D721Med (cell line): ENCODE measurements around the gene CRX.
"Not testable (repeated sequence)": the region's sequence is repeated elsewhere in the genome, so short reads cannot be mapped to it uniquely, and the experiment has no call there.

ENCODE experiments used
- DNase-seq: peaks from one replicate; pipeline ENCODE4 v3.0.0; 2011; ENCODE audit warnings: low spot score; ENCODE audit not compliant: insufficient read length
- FAIRE-seq: peaks from 2 replicates; lab custom pipeline; 2011; peaks lifted over from hg19 to GRCh38; lab: Jason Lieb, UNC
- CTCF ChIP-seq: IDR thresholded peaks from 2 replicates; pipeline ENCODE4 v1.5.1; 2012; ENCODE audit warnings: mild to moderate bottlenecking, control low read depth; ENCODE audit not compliant: insufficient read depth; ENCODE audit errors: missing control alignments

The CRX gene

DNA sequence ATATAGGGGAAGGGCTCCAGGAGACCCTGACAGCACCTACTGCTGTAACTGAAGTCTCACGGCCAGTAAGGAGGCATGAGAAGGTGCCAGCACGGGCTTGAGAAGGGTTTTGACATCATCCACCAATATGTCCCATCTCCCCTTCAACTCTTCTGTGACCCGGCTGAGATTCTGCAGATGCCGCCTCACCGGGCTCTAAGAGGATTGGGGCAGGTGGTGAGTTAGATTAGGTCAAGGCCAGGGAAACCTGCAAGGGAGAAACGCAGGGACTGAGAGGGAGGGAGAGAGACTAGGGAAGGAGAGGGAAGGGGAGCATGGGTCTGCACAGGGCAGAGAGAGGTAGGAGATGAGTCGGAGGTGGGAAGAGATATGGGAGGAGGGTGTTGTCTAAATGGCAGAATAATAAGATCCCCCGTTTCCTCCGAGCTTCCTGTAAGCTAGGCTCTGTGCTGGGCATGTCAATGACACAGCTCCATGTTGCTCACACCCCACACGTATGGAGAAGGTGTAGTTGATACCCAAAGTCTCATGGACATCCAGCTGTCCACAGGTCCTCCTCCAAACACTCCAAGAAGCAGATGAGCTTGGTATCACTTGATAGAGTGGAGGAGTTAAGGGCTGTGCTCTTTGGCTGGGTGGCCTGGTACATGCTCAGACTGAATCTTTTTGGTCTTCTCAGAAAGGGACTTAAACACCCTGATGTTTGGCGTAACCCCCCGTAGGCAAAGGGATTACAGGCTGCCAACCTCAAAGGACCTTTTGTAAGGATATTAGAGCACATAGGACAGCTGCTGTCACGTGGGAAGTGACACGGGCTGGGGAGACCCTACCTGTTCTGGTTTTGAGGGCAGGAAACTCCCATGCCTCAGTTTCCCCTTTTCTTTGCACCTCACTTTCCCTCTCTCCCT lies 23.5 kb upstream of the CRX start:
- DNase-seq (no peak), FAIRE-seq (peak; percentile 77)
- no peak for TF ChIP-seq CTCF

GRCh38 chr19:47798904-47799266 lies 22.9 kb upstream of the CRX start:
- peak; percentile 95 for FAIRE-seq
- no peak for TF ChIP-seq CTCF
- DNase-seq, result peak; percentile 55

- no peak for DNase-seq
- TF ChIP-seq CTCF, result no peak
- FAIRE-seq, result peak; percentile 48
Observed at GRCh38 chr19:47801270-47801669, 20.5 kb upstream of the CRX start.

DNA sequence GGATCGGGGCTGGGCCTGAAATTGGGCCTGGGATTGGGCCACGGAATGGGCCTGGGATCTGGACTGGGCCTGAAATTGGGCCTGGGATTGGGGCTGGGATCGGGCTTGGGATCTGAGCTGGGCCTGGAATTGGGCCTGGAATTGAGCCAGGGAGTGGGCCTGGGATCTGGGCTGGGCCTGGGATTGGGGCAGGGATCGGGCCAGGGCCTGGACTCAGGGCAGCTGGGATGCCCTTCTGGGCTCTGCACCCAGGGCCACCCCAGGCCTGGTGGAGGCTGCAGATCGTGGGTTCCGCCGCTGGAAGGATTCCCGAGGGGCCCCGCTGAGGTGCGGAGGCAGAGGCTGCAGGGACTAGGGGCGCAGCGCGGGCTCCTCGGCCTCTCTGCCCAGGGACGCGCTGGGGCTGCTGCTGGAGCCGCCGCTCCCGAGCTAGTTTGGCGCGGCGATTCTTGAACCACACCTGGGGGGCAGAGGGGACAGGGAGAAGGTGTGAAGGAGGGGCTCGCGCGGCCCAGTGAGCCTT lies 19.2 kb upstream of the CRX start:
- no peak for TF ChIP-seq CTCF
- DNase-seq, result no peak
- FAIRE-seq, result no peak

DNA sequence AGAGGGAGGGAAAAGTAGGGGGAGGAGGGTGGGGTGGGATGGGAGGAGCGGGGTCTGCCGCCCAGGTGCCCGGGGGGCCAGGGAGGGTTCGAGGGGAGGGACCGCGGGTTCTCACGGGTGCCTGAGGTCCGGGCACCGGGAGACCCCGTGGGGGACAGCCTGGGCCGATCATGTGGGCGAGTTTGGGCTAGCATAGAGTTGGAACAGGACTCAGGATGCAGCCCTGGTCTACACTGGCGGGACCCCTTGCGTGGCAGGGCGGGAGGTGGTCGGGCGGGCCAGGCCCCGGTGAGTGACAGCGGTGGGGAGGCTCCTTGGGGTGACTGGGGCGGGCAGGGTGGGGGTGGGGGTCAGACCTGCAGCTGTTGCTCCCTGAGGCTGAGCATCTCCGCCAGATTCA lies 18.6 kb upstream of the CRX start:
- not testable (repeated sequence) for FAIRE-seq, DNase-seq

DNA sequence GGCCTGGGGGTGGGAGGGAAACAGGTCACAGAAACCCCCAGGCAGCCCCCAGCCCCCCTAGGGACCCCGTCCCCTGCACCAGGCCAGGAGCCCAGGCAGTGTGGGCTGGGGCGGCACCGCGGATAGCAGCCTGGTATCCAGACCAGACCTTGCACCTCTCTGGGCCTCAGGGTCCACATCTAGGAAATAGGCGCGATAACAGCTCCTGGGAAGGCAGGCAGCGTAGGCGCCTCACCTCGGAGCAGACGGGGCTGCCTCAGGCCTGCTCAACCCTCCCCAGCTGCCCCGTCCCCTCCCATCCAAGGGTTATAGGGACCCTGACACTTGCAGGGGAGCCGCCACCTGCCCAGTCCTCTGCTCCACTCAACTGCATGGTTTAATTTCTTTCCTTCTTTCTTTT lies 18.1 kb upstream of the CRX start:
- not testable (repeated sequence) for DNase-seq, FAIRE-seq

GRCh38 chr19:47804451-47804850 lies 17.3 kb upstream of the CRX start, which contains the start of gene TPRX1:
Gene TPRX1 (minus strand): TSS chr19:47804551. CDS start chr19:47804539, 12 bp downstream.
- DNase-seq, FAIRE-seq: not testable (repeated sequence)

- FAIRE-seq (no peak), DNase-seq (no peak)
- TF ChIP-seq CTCF, result no peak
Observed at GRCh38 chr19:47805313-47805712, 16.4 kb upstream of the CRX start.
